Cardiac fibroblast (primary cell): ENCODE results near the gene GXYLT2.

Experiments used
- DNase-seq, 2 donors: peaks; one replicate each; pipeline versions ENCODE4 v3.0.0 to v3.0.0-alpha.2; 2010; ENCODE audit warnings: low read depth in 2 of 2
- H3K4me3 ChIP-seq, 2 donors: replicated peaks in 1 of 2; 1 replicate in 1 of 2; 2 replicates in 1 of 2; pipeline ENCODE4 v1.5.1; 2011; ENCODE audit warnings: low read depth in 2 of 2, low read length in 2 of 2, mild to moderate bottlenecking in 2 of 2, moderate library complexity in 1 of 2
- CTCF ChIP-seq: IDR thresholded peaks from one replicate; pipeline ENCODE4 v1.5.1; 2011; ENCODE audit warnings: low read depth, mild to moderate bottlenecking, low read length, inconsistent platforms

GXYLT2 gene

GRCh38 chr3:72888546-72889309 is 882 bp downstream of the GXYLT2 start:
- no peak for TF ChIP-seq CTCF
- H3K4me3 ChIP-seq = peak overlapping the region; percentile 60 to 61
- DNase-seq = peak; percentile 40 to 41

DNA sequence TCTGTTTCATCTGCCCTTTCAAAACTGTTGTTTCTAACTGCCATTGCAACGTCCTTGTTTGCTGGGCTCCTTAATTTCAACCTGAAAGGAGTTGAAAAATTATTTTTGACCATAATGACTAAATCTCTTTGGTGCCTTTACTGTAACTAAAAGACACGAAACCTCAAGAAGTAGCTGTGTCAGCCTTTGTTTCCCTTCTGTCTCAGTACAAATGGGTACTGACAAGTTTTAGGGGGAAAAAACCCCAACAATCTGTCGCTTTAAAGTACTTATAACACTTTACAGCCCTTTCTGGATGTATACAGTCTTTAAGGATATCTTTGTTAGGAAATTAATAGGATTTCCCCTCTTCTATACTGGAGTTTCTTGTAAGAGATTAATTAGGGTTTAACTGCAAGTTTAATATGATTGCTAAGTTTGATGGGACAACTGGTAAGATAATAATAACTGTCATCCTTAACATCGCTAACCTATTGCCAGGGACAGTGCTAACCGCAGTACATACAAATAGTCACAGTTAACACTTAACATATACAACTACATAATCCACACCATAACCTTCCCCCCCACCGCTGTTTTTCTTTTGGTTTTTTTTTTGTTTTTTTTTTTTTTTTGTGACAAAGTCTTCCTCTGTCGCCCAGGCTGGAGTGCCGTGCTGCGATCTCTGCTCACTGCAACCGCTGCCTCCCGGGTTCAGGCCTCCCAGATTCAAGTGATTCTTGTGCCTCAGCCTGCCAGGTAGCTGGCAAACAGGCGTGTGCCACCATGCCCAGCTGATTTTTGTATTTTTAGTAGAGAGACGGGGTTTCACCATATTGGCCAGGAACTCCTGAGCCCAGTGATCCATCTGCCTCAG is 1.7 kb downstream of the GXYLT2 start:
- DNase-seq = no peak
- peak overlapping the region; percentile 60 to 61 for H3K4me3 ChIP-seq
- no peak for TF ChIP-seq CTCF

DNA sequence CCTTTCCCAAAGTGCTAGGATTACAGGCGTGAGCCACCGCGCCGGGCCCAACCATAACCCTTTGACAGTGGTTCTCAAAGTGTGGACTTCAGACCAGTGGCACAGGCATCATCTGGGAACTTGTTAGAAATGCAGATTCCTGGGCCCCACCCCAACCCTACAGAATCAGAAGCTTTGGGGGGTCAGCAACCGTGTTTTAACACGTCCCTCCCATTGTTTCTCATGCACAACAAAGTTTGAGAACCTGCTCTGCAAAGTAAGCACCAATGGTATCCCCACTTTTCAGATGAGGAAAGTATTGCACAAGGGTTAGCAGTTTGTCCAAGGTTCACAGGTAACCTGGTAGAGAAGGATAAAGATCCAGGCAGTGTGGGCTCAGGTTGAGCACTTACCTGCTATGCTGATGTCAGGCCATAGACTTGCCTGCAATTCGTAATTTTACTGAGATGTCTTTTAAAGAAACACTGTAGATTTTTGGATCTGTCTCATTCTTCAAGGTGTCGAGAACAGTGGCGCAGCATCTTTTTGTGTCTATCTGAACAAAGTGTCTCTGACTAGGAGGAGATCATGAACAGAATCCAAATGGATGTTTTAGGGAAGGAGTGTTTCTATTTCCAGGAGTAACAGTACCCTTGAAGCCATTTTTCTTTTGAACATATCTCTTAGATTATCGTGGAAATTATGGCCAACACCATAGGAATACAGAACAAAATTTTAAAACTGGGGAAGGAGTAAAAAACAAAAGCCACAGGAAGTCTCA is 2.5 kb downstream of the GXYLT2 start:
- peak in 1 of 2 donors; percentile 5 for DNase-seq
- peak overlapping the region in 1 of 2 donors; percentile 61 for H3K4me3 ChIP-seq
- TF ChIP-seq CTCF = no peak

- peak; percentile 19 for TF ChIP-seq CTCF
- peak overlapping the region in 1 of 2 donors; percentile 4 for H3K4me3 ChIP-seq
- peak; percentile 96 to 98 for DNase-seq
These were observed 3.4 kb downstream of the GXYLT2 start for GRCh38 chr3:72891053-72891855.

- TF ChIP-seq CTCF = no peak
- peak; percentile 93 to 96 for DNase-seq
- H3K4me3 ChIP-seq = no peak overlapping the region
These were observed 4.4 kb downstream of the GXYLT2 start for GRCh38 chr3:72892081-72892775.
